ENCODE measurements around the gene PCBP2. TPM values are rescaled to one million over a fixed set of nuclear protein-coding genes. Genes with fewer than 3 reads are reported as not detected.
"Not testable (repeated sequence)": the region's sequence is repeated elsewhere in the genome, so short reads cannot be mapped to it uniquely, and the experiment has no call there.

Gene PCBP2
- total RNA-seq, 2 donors from 2014 or later: 763 to 862 TPM

- Mint-ChIP-seq H3K4me3 (no peak overlapping the region), H3K9me3 (no peaks in the 10 kb centered on the region), H3K4me1 (peaks cover 18% of the 10 kb centered on the region), H3K27me3 (no peaks in the 10 kb centered on the region), H3K27ac (no peak overlapping the region), H3K36me3 (ENCODE audit: low read depth) (no peaks in the 10 kb centered on the region)
- no peak for ATAC-seq (replicated peaks)
Observed at GRCh38 chr12:53425515-53426150, 26.3 kb upstream of the PCBP2 start.

- no peaks in the 10 kb centered on the region for H3K27me3 Mint-ChIP-seq
- H3K4me1 Mint-ChIP-seq: peaks cover 12% of the 10 kb centered on the region
- H3K27ac Mint-ChIP-seq: peak overlapping the region; percentile 71
- no peaks in the 10 kb centered on the region for H3K9me3 Mint-ChIP-seq
- peak overlapping the region; percentile 36 for H3K4me3 Mint-ChIP-seq
- no peaks in the 10 kb centered on the region for H3K36me3 Mint-ChIP-seq (ENCODE audit: low read depth)
- ATAC-seq (replicated peaks): peak; percentile 100
Observed at GRCh38 chr12:53427905-53428594, 23.9 kb upstream of the PCBP2 start.

- peaks cover 12% of the 10 kb centered on the region for H3K4me1 Mint-ChIP-seq
- no peaks in the 10 kb centered on the region for H3K9me3 Mint-ChIP-seq
- H3K4me3 Mint-ChIP-seq: no peak overlapping the region
- H3K36me3 Mint-ChIP-seq (ENCODE audit: low read depth): no peaks in the 10 kb centered on the region
- H3K27me3 Mint-ChIP-seq: no peaks in the 10 kb centered on the region
- ATAC-seq (replicated peaks): peak; percentile 1
- peak overlapping the region; percentile 71 for H3K27ac Mint-ChIP-seq
Observed at GRCh38 chr12:53428741-53429140, 23.2 kb upstream of the PCBP2 start.

- H3K27me3 Mint-ChIP-seq: no peaks in the 10 kb centered on the region
- peaks cover 12% of the 10 kb centered on the region for H3K4me1 Mint-ChIP-seq
- H3K4me3 Mint-ChIP-seq: no peak overlapping the region
- H3K9me3 Mint-ChIP-seq: no peaks in the 10 kb centered on the region
- peak overlapping the region; percentile 2 for H3K27ac Mint-ChIP-seq
- no peak for ATAC-seq (replicated peaks)
- no peaks in the 10 kb centered on the region for H3K36me3 Mint-ChIP-seq (ENCODE audit: low read depth)
Observed at GRCh38 chr12:53430116-53430515, 21.8 kb upstream of the PCBP2 start.

GRCh38 chr12:53431187-53431586 lies 20.7 kb upstream of the PCBP2 start:
- no peak overlapping the region for H3K27ac Mint-ChIP-seq
- H3K4me1 Mint-ChIP-seq: peaks cover 12% of the 10 kb centered on the region
- no peaks in the 10 kb centered on the region for H3K9me3 Mint-ChIP-seq
- H3K36me3 Mint-ChIP-seq (ENCODE audit: low read depth): no peaks in the 10 kb centered on the region
- H3K27me3 Mint-ChIP-seq: no peaks in the 10 kb centered on the region
- no peak for ATAC-seq (replicated peaks)
- no peak overlapping the region for H3K4me3 Mint-ChIP-seq

GRCh38 chr12:53435326-53435725 lies 16.6 kb upstream of the PCBP2 start:
- H3K36me3 Mint-ChIP-seq (ENCODE audit: low read depth); ATAC-seq (replicated peaks); H3K4me1 Mint-ChIP-seq; H3K27me3 Mint-ChIP-seq; H3K4me3 Mint-ChIP-seq; H3K27ac Mint-ChIP-seq; H3K9me3 Mint-ChIP-seq: not testable (repeated sequence)

- H3K27me3 Mint-ChIP-seq; H3K9me3 Mint-ChIP-seq; H3K27ac Mint-ChIP-seq; ATAC-seq (replicated peaks): not testable (repeated sequence)
- Mint-ChIP-seq H3K4me3 (peak overlapping the region; percentile 27), H3K4me1 (peaks cover 15% of the 10 kb centered on the region), H3K36me3 (ENCODE audit: low read depth) (peaks cover 32% of the 10 kb centered on the region)
Observed at GRCh38 chr12:53439582-53439981, 12.3 kb upstream of the PCBP2 start.

GRCh38 chr12:53441040-53441833 lies 10.7 kb upstream of the PCBP2 start, which contains the start of gene PRR13:
Gene PRR13 (plus strand): TSS chr12:53441734. CDS start chr12:53442715, 981 bp downstream.
- Mint-ChIP-seq H3K4me3 (peak within 1 kb of the TSS; percentile 97), H3K9me3 (no peaks in the 10 kb centered on the region), H3K27me3 (no peaks in the 10 kb centered on the region), H3K27ac (peak within 1 kb of the TSS; percentile 96), H3K4me1 (peaks cover 15% of the 10 kb centered on the region), H3K36me3 (ENCODE audit: low read depth) (peaks cover 49% of the 10 kb centered on the region)
- ATAC-seq (replicated peaks): peak; percentile 99

GRCh38 chr12:53443955-53444354 lies 7.9 kb upstream of the PCBP2 start:
- no peaks in the 10 kb centered on the region for H3K9me3 Mint-ChIP-seq
- H3K4me3 Mint-ChIP-seq: peak overlapping the region; percentile 97
- H3K36me3 Mint-ChIP-seq (ENCODE audit: low read depth): peaks cover 74% of the 10 kb centered on the region
- peak overlapping the region; percentile 1 for H3K27ac Mint-ChIP-seq
- ATAC-seq (replicated peaks): no peak
- H3K27me3 Mint-ChIP-seq: no peaks in the 10 kb centered on the region
- peaks cover 15% of the 10 kb centered on the region for H3K4me1 Mint-ChIP-seq

GRCh38 chr12:53444593-53445325 lies 7.1 kb upstream of the PCBP2 start:
- not testable (repeated sequence) for H3K27me3 Mint-ChIP-seq; ATAC-seq (replicated peaks); H3K9me3 Mint-ChIP-seq
- Mint-ChIP-seq H3K4me3 (peak overlapping the region; percentile 97), H3K36me3 (ENCODE audit: low read depth) (peaks cover 79% of the 10 kb centered on the region), H3K4me1 (peaks cover 15% of the 10 kb centered on the region), H3K27ac (peak overlapping the region; percentile 17)

GRCh38 chr12:53450936-53451335 lies 966 bp upstream of the PCBP2 start:
- no peak overlapping the region for H3K27ac Mint-ChIP-seq
- H3K4me3 Mint-ChIP-seq: peak overlapping the region; percentile 80
- H3K9me3 Mint-ChIP-seq: no peaks in the 10 kb centered on the region
- no peak for ATAC-seq (replicated peaks)
- H3K4me1 Mint-ChIP-seq: peaks cover 28% of the 10 kb centered on the region
- no peaks in the 10 kb centered on the region for H3K27me3 Mint-ChIP-seq
- peaks cover 72% of the 10 kb centered on the region for H3K36me3 Mint-ChIP-seq (ENCODE audit: low read depth)

- peaks cover 74% of the 10 kb centered on the region for H3K36me3 Mint-ChIP-seq (ENCODE audit: low read depth)
- no peaks in the 10 kb centered on the region for H3K9me3 Mint-ChIP-seq
- H3K27ac Mint-ChIP-seq: peak overlapping the region; percentile 87
- H3K4me1 Mint-ChIP-seq: peaks cover 28% of the 10 kb centered on the region
- no peaks in the 10 kb centered on the region for H3K27me3 Mint-ChIP-seq
- ATAC-seq (replicated peaks): peak; percentile 37
- peak overlapping the region; percentile 80 for H3K4me3 Mint-ChIP-seq
Observed at GRCh38 chr12:53452159-53453077, 516 bp downstream of the PCBP2 start.

- H3K36me3 Mint-ChIP-seq (ENCODE audit: low read depth): peaks cover 74% of the 10 kb centered on the region
- peak overlapping the region; percentile 80 for H3K4me3 Mint-ChIP-seq
- H3K4me1 Mint-ChIP-seq: peaks cover 31% of the 10 kb centered on the region
- no peak for ATAC-seq (replicated peaks)
- H3K9me3 Mint-ChIP-seq: no peaks in the 10 kb centered on the region
- H3K27me3 Mint-ChIP-seq: no peaks in the 10 kb centered on the region
- peak overlapping the region; percentile 87 for H3K27ac Mint-ChIP-seq
Observed at GRCh38 chr12:53453953-53454640, 2.2 kb downstream of the PCBP2 start.

All from activated T-helper 17 cell treated with anti-CD3 and anti-CD28 coated beads, Interleukin-2, amount 50 U/mL, for 72 hours (primary cell).